AG04450 (cell line): Measurements from ENCODE around the gene LTB. TPM values are rescaled to one million over a fixed set of nuclear protein-coding genes. Genes with fewer than 3 reads are reported as not detected.

Source experiments
- CTCF ChIA-PET: fragments of 300-600, 350-600 bp; formaldehyde crosslinking; extraction: SDS; loops from one replicate; lab custom pipeline; 2022; ENCODE audit warnings: antibody characterized with exemption, inconsistent platforms; lab: Charles Lee
- POLR2A ChIA-PET: fragments of 350-600 bp; formaldehyde crosslinking; extraction: SDS; loops from one replicate; lab custom pipeline; 2021; ENCODE audit warnings: antibody characterized with exemption, inconsistent platforms; lab: Yijun Ruan, JAX
- DNase-seq: peaks from one replicate; pipeline ENCODE4 v3.0.0-alpha.2; 2011; ENCODE audit warnings: low read depth, low spot score
- H3K27ac ChIP-seq: one replicate; pipeline ENCODE4 v1.5.1; 2012; ENCODE audit warnings: low read depth, low read length, control low read depth
- H3K27me3 ChIP-seq: one replicate; pipeline ENCODE4 v1.6.0; 2012; ENCODE audit warnings: low read length; ENCODE audit not compliant: control insufficient read depth, insufficient read depth
- H3K4me3 ChIP-seq: 2 replicates; pipeline ENCODE4 v1.5.1; 2011; ENCODE audit warnings: mild to moderate bottlenecking, low read depth, low read length, control low read depth
- H3K9me3 ChIP-seq: 2 replicates; pipeline ENCODE4 v1.5.1; 2012; ENCODE audit warnings: low read length; ENCODE audit not compliant: control insufficient read depth, insufficient read depth
- polyA plus RNA-seq: library from polyadenylated mRNA; depleted of rRNA; stranded (reverse); fragments of >200 nt; gene quantifications from 2 replicates; pipeline ENCODE4 v1.2.3, GENCODE V29; 2011
- TF ChIP-seq, protein P1 (sequence below): IDR thresholded peaks from 2 replicates; pipeline ENCODE4 v1.5.1; 2011; ENCODE audit warnings: low read depth, low read length, control low read depth, inconsistent platforms

LTB gene
- polyA plus RNA-seq, 1 experiment, result not detected

GRCh38 chr6:31578184-31579118, 3.8 kb downstream of the LTB start:
- Histone ChIP-seq H3K27me3 (peaks cover 22% of the 10 kb centered on the region), H3K9me3 (no peaks in the 10 kb centered on the region; the same call in 1 of the 2 replicates), H3K27ac (no peak overlapping the region), H3K4me3 (no peak overlapping the region)
- DNase-seq, result no peak
- TF ChIP-seq, protein P1, sequence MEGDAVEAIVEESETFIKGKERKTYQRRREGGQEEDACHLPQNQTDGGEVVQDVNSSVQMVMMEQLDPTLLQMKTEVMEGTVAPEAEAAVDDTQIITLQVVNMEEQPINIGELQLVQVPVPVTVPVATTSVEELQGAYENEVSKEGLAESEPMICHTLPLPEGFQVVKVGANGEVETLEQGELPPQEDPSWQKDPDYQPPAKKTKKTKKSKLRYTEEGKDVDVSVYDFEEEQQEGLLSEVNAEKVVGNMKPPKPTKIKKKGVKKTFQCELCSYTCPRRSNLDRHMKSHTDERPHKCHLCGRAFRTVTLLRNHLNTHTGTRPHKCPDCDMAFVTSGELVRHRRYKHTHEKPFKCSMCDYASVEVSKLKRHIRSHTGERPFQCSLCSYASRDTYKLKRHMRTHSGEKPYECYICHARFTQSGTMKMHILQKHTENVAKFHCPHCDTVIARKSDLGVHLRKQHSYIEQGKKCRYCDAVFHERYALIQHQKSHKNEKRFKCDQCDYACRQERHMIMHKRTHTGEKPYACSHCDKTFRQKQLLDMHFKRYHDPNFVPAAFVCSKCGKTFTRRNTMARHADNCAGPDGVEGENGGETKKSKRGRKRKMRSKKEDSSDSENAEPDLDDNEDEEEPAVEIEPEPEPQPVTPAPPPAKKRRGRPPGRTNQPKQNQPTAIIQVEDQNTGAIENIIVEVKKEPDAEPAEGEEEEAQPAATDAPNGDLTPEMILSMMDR, result no peak
- ChIA-PET CTCF (interaction anchor here (2.3 to 9.5 kb wide), 3 partner anchors 8 to 31 kb away, joined by 11 to 132 read pairs (median 31); partner anchors contain the start of genes ATP6V1G2 and NFKBIL1), POLR2A (no interaction called here)

DNA sequence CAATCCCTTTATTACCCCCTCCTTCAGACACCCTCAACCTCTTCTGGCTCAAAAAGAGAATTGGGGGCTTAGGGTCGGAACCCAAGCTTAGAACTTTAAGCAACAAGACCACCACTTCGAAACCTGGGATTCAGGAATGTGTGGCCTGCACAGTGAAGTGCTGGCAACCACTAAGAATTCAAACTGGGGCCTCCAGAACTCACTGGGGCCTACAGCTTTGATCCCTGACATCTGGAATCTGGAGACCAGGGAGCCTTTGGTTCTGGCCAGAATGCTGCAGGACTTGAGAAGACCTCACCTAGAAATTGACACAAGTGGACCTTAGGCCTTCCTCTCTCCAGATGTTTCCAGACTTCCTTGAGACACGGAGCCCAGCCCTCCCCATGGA, 4.7 kb downstream of the LTB start:
- no peak overlapping the region for H3K4me3 ChIP-seq
- peaks cover 27% of the 10 kb centered on the region for H3K27me3 ChIP-seq
- H3K27ac ChIP-seq, result no peak overlapping the region
- DNase-seq, result no peak
- TF ChIP-seq, protein P1, result no peak
- H3K9me3 ChIP-seq, result no peaks in the 10 kb centered on the region; the same call in 1 of the 2 replicates
- CTCF ChIA-PET, result interaction anchor here (9.5 kb wide), 1 partner anchor 20 kb away, joined by 132 read pairs; no protein-coding TSS in a partner anchor
- POLR2A ChIA-PET, result no interaction called here

DNA sequence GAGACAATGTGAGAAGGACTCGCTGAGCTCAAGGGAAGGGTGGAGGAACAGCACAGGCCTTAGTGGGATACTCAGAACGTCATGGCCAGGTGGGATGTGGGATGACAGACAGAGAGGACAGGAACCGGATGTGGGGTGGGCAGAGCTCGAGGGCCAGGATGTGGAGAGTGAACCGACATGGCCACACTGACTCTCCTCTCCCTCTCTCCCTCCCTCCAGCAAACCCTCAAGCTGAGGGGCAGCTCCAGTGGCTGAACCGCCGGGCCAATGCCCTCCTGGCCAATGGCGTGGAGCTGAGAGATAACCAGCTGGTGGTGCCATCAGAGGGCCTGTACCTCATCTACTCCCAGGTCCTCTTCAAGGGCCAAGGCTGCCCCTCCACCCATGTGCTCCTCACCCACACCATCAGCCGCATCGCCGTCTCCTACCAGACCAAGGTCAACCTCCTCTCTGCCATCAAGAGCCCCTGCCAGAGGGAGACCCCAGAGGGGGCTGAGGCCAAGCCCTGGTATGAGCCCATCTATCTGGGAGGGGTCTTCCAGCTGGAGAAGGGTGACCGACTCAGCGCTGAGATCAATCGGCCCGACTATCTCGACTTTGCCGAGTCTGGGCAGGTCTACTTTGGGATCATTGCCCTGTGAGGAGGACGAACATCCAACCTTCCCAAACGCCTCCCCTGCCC, 5.2 kb downstream of the LTB start:
- TF ChIP-seq, protein P1, result no peak
- H3K9me3 ChIP-seq, result no peaks in the 10 kb centered on the region; the same call in 1 of the 2 replicates
- DNase-seq, result no peak
- ChIA-PET CTCF (interaction anchor here (0.6 to 9.5 kb wide), 4 partner anchors 17 to 178 kb away, joined by 3 to 132 read pairs (median 3); partner anchors contain the start of gene ATP6V1G2), POLR2A (no interaction called here)
- H3K27ac ChIP-seq, result no peak overlapping the region
- no peak overlapping the region for H3K4me3 ChIP-seq
- H3K27me3 ChIP-seq, result peaks cover 30% of the 10 kb centered on the region

GRCh38 chr6:31575952-31576685, 6.1 kb downstream of the LTB start:
- POLR2A ChIA-PET, result no interaction called here
- CTCF ChIA-PET, result interaction anchor here (0.6 to 9.5 kb wide), 3 partner anchors 18 to 30 kb away, joined by 3 to 132 read pairs (median 3); partner anchors contain the start of gene ATP6V1G2
- Histone ChIP-seq H3K9me3 (no peaks in the 10 kb centered on the region; the same call in 1 of the 2 replicates), H3K27me3 (peaks cover 35% of the 10 kb centered on the region), H3K27ac (no peak overlapping the region), H3K4me3 (no peak overlapping the region)
- no peak for DNase-seq
- TF ChIP-seq, protein P1, result no peak
